Uterus (tissue), 2 donors: Measurements from ENCODE around the gene B3GLCT.

Experiments used
- CTCF ChIP-seq, 4 experiments: fragments of 200-600 bp in 2 of 4; fragments of 450-650 bp in 2 of 4; sonication (generic) in 2 of 4; IDR thresholded peaks; one replicate each; pipeline ENCODE4 v1.5.1; 2016 to 2019; ENCODE audit warnings: antibody characterized with exemption in 4 of 4, mild to moderate bottlenecking in 2 of 4, moderate library complexity in 1 of 4
- POLR2A ChIP-seq, 2 donors: fragments of 450-650 bp; IDR thresholded peaks; one replicate each; pipeline ENCODE4 v1.6.1; 2016; ENCODE audit warnings: antibody characterized with exemption in 2 of 2, mild to moderate bottlenecking in 1 of 2, moderate library complexity in 1 of 2

DNA sequence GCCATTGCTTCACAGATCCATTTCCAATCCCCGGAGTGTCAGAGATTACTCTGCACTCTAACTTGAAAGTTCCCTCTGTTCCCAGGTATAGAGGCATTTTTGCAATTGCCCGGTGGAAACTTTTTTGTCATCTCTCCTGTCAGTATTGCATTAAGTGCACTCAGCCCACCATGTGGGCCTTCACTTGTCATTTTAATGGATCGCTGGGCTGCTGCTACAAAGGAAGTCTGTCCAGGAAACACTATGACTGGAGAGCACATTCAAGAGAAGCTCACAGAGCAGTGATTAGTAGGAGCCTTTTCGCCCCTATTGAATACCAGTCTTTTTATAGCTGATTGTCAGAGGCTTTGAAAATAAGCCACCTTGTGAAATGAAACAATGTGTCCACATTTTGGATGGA, 180.9 kb downstream of the B3GLCT start:
- no peak for TF ChIP-seq POLR2A (IDR thresholded peaks at IDR 0.05)
- TF ChIP-seq CTCF (IDR thresholded peaks at IDR 0.05), result no peak
